Liver (tissue), 9 donors: Measurements from ENCODE around the gene CRAT. TPM values are rescaled to one million over a fixed set of nuclear protein-coding genes. Genes with fewer than 3 reads are reported as not detected.

Experiments
- DNase-seq: peaks from one replicate; pipeline ENCODE4 v3.0.0-alpha.2; 2017; ENCODE audit warnings: low spot score
- H3K27ac ChIP-seq, 2 donors: one replicate each; pipeline ENCODE4 v1.7.0; 2013; ENCODE audit warnings: inconsistent platforms in 2 of 2, low read length in 2 of 2, control low read depth in 1 of 2, low read depth in 1 of 2, mild to moderate bottlenecking in 1 of 2
- H3K27me3 ChIP-seq, 4 donors: one replicate each; pipeline versions ENCODE4 v1.6.1 to v1.7.0; 2013; ENCODE audit warnings: low read length in 3 of 4, inconsistent platforms in 1 of 4, mild to moderate bottlenecking in 1 of 4, moderate library complexity in 1 of 4; ENCODE audit not compliant: control insufficient read depth in 4 of 4, insufficient read depth in 4 of 4
- H3K36me3 ChIP-seq, 4 donors: one replicate each; pipeline versions ENCODE4 v1.6.1 to v1.7.0; 2013; ENCODE audit warnings: low read length in 3 of 4, mild to moderate bottlenecking in 3 of 4, low read depth in 1 of 4, moderate library complexity in 1 of 4; ENCODE audit not compliant: control insufficient read depth in 4 of 4, insufficient read depth in 3 of 4
- H3K4me1 ChIP-seq, 4 donors: one replicate each; pipeline versions ENCODE4 v1.6.1 to v1.7.0; 2013; ENCODE audit warnings: low read length in 3 of 4, mild to moderate bottlenecking in 3 of 4, moderate library complexity in 1 of 4; ENCODE audit not compliant: control insufficient read depth in 4 of 4, insufficient read depth in 4 of 4
- H3K4me3 ChIP-seq, 3 donors: one replicate each; pipeline versions ENCODE4 v1.6.1 to v1.7.0; 2013; ENCODE audit warnings: low read length in 3 of 3, control low read depth in 1 of 3, low read depth in 1 of 3, mild to moderate bottlenecking in 1 of 3
- H3K9ac ChIP-seq, 2 donors: one replicate each; pipeline ENCODE4 v1.7.0; 2013; ENCODE audit warnings: low read length in 2 of 2, mild to moderate bottlenecking in 2 of 2, moderate library complexity in 2 of 2, control low read depth in 1 of 2, low read depth in 1 of 2
- H3K9me3 ChIP-seq, 4 donors: one replicate each; pipeline versions ENCODE4 v1.6.1 to v1.7.0; 2013; ENCODE audit warnings: low read length in 3 of 4; ENCODE audit not compliant: control insufficient read depth in 4 of 4
- EGR1 ChIP-seq, 2 donors: IDR thresholded peaks; 2 replicates each; pipeline ENCODE4 v1.6.1; 2016 to 2018; ENCODE audit warnings: antibody characterized with exemption in 2 of 2, low read depth in 2 of 2
- FOXA1 ChIP-seq: IDR thresholded peaks from 2 replicates; pipeline ENCODE4 v1.6.1; 2016; ENCODE audit warnings: antibody characterized with exemption
- FOXA2 ChIP-seq: IDR thresholded peaks from 2 replicates; pipeline ENCODE4 v1.6.1; 2016; ENCODE audit warnings: antibody characterized with exemption
- GABPA ChIP-seq, 2 donors: IDR thresholded peaks in 1 of 2; conservative IDR thresholded peaks in 1 of 2; 2 replicates each; pipeline ENCODE4 v1.6.1; 2016; ENCODE audit warnings: antibody characterized with exemption in 2 of 2, mild to moderate bottlenecking in 1 of 2, moderate library complexity in 1 of 2
- HNF4A ChIP-seq, 2 donors: conservative IDR thresholded peaks; 2 replicates each; pipeline ENCODE4 v1.6.1; 2016; ENCODE audit warnings: antibody characterized with exemption in 2 of 2, mild to moderate bottlenecking in 2 of 2
- HNF4G ChIP-seq: IDR thresholded peaks from 2 replicates; pipeline ENCODE4 v1.6.1; 2016; ENCODE audit warnings: antibody characterized with exemption
- JUND ChIP-seq, 2 donors: IDR thresholded peaks; 2 replicates each; pipeline ENCODE4 v1.6.1; 2016; ENCODE audit warnings: antibody characterized with exemption in 2 of 2
- NR2F2 ChIP-seq: IDR thresholded peaks from 2 replicates; pipeline ENCODE4 v1.6.1; 2016; ENCODE audit warnings: antibody characterized with exemption
- RAD21 ChIP-seq, 2 donors: IDR thresholded peaks; 2 replicates each; pipeline ENCODE4 v1.6.1; 2016; ENCODE audit warnings: antibody characterized with exemption in 2 of 2, mild to moderate bottlenecking in 2 of 2
- RXRA ChIP-seq, 2 donors: IDR thresholded peaks; 2 replicates each; pipeline ENCODE4 v1.6.1; 2017 to 2018; ENCODE audit warnings: antibody characterized with exemption in 2 of 2, mild to moderate bottlenecking in 1 of 2
- SP1 ChIP-seq: IDR thresholded peaks from 2 replicates; pipeline ENCODE4 v1.6.1; 2018; ENCODE audit warnings: antibody characterized with exemption, mild to moderate bottlenecking
- TAF1 ChIP-seq: conservative IDR thresholded peaks from 2 replicates; pipeline ENCODE4 v1.6.1; 2016; ENCODE audit warnings: antibody characterized with exemption, mild to moderate bottlenecking
- YY1 ChIP-seq: IDR thresholded peaks from 2 replicates; pipeline ENCODE4 v1.6.1; 2016; ENCODE audit warnings: antibody characterized with exemption, mild to moderate bottlenecking
- WGBS: extraction: QIAGEN DNeasy Blood & Tissue Kit; methylation state at CpG from one replicate; pipeline ENCODE4 v1.1.7; 2013; 5-methylcytosine and 5-hydroxymethylcytosine counted together
- polyA plus RNA-seq, 2 donors: library from polyadenylated mRNA; stranded (reverse) in 1 of 2; unstranded in 1 of 2; fragments of 200-250 nt in 1 of 2; fragments of >200 nt in 1 of 2; fragmentation: Nextera tagmentation in 1 of 2; extraction: Ambion mirVana in 1 of 2; gene quantifications; one replicate each; pipeline versions ENCODE4 v1.2.1 to v1.2.3, GENCODE V29; 2013 to 2015
- total RNA-seq, 2 donors: library from RNA; depleted of rRNA; stranded (reverse); fragments of >200 nt; gene quantifications; one replicate each; pipeline ENCODE4 v1.2.3, GENCODE V29; 2014
- TF ChIP-seq, protein P1 (sequence below): IDR thresholded peaks from 2 replicates; pipeline ENCODE4 v1.6.1; 2016; ENCODE audit warnings: antibody characterized with exemption, mild to moderate bottlenecking
- TF ChIP-seq, protein P2 (sequence below): IDR thresholded peaks from 2 replicates; pipeline ENCODE4 v1.6.1; 2016; ENCODE audit warnings: antibody characterized with exemption
- TF ChIP-seq, protein P3 (sequence below): IDR thresholded peaks from 2 replicates; pipeline ENCODE4 v1.6.1; 2016; ENCODE audit warnings: antibody characterized with exemption
- TF ChIP-seq, protein P4 (sequence below): fragments of 150-350 bp; IDR thresholded peaks from 2 replicates; pipeline ENCODE4 v1.5.1; 2017; ENCODE audit warnings: improper control_type of control experiment, low read depth, low read length; ENCODE audit not compliant: missing input control
- TF ChIP-seq, protein P5 (sequence below): IDR thresholded peaks from 2 replicates; pipeline ENCODE4 v1.6.1; 2016; ENCODE audit warnings: antibody characterized with exemption
- donor health status: healthy.
- donor health status: healthy.
- donor health status: healthy.
- donor health status: healthy.
- donor health status: healthy.

Gene CRAT
- total and polyA plus RNA-seq, 4 donors = 33.8 to 121 (median 89.1) TPM

DNA sequence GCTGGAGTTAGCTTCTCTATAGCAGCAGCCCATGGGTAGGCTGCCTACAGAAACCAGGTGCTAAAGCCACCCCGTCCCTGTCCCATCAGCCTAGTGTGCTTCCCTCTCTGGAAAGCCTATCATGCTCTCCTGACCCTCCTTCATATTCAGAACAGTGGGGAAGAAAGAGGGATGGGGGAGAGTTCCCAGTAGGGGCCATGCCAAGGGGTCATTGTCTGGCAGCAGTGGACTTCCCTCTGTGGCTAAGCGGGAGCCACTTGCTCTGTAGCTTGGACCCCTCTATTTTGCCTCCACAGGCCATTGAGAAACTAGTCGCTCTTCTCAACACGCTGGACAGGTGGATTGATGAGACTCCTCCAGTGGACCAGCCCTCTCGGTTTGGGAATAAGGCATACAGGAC is 18.1 kb upstream of the CRAT start:
- WGBS = 97% methylated on average over 5 of the region's 5 CpGs
- no peak for TF ChIP-seq TAF1
- DNase-seq = peak; percentile 25

DNA sequence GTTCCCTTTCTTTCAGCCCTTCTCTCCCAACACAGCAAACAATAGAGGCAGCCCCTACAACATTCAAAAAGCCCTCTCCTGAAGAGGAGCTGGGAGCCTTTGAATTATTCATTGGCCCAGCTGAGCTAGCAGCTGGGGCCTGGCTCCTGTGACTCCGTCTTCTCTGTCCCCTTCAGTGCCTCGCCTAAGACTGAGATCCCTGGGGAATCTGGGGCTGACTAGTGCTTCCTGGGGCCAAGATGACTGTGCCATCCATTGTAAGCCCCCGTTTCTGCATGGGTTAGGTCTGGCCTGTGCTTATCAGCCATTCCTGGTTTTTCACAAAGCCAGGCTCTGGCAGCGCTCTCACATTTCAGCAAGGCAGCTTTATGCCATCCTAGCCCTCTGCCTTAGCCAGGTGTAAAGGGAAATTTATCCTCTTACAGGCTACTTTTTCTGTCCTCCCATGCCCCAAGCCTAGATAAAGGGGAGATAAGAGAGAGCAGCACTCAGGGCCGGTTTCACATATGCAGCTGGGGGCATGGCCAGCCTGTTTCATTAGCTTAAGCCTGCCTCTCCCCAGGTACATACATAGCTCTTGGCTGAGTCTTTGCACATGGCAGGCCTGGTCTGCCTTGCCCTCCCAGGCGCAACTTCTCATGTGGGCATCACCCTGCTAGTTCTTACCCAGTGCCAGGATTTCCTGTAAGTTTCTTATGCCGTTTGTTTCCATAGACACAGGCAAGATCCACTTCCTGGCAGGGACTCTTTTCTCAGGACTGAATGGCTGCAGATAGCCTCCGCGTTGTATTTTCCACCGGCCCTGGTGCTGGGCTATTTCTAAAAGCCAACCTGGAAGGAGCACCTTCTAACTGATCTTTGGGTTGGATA is 16.4 kb upstream of the CRAT start:
- DNase-seq = peak; percentile 30
- Histone ChIP-seq H3K27ac (no peak overlapping the region), H3K4me1 (peaks cover 0 to 5% (median 2%) of the 10 kb centered on the region in 4 donors), H3K9me3 (no peaks in the 10 kb centered on the region), H3K4me3 (no peak overlapping the region), H3K36me3 (peaks cover 7 to 48% (median 17%) of the 10 kb centered on the region in 4 donors), H3K27me3 (no peaks in the 10 kb centered on the region), H3K9ac (no peak overlapping the region)
- WGBS = 87% methylated on average over 10 of the region's 10 CpGs
- TF ChIP-seq FOXA1 (no peak), TAF1 (no peak), HNF4A (conservative IDR thresholded peaks at IDR 0.05) (no peak), NR2F2 (no peak), HNF4G (no peak), RAD21 (IDR thresholded peaks at IDR 0.05) (no peak), SP1 (no peak), GABPA (IDR thresholded peaks at IDR 0.05 in 1 of 2, conservative IDR thresholded peaks at IDR 0.05 in 1 of 2) (no peak), YY1 (no peak), JUND (IDR thresholded peaks at IDR 0.05) (no peak), FOXA2 (no peak), RXRA (IDR thresholded peaks at IDR 0.05) (no peak), EGR1 (IDR thresholded peaks at IDR 0.05; ENCODE audit: low read depth in 2 of 2) (no peak)
- TF ChIP-seq, protein P1, sequence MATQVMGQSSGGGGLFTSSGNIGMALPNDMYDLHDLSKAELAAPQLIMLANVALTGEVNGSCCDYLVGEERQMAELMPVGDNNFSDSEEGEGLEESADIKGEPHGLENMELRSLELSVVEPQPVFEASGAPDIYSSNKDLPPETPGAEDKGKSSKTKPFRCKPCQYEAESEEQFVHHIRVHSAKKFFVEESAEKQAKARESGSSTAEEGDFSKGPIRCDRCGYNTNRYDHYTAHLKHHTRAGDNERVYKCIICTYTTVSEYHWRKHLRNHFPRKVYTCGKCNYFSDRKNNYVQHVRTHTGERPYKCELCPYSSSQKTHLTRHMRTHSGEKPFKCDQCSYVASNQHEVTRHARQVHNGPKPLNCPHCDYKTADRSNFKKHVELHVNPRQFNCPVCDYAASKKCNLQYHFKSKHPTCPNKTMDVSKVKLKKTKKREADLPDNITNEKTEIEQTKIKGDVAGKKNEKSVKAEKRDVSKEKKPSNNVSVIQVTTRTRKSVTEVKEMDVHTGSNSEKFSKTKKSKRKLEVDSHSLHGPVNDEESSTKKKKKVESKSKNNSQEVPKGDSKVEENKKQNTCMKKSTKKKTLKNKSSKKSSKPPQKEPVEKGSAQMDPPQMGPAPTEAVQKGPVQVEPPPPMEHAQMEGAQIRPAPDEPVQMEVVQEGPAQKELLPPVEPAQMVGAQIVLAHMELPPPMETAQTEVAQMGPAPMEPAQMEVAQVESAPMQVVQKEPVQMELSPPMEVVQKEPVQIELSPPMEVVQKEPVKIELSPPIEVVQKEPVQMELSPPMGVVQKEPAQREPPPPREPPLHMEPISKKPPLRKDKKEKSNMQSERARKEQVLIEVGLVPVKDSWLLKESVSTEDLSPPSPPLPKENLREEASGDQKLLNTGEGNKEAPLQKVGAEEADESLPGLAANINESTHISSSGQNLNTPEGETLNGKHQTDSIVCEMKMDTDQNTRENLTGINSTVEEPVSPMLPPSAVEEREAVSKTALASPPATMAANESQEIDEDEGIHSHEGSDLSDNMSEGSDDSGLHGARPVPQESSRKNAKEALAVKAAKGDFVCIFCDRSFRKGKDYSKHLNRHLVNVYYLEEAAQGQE = no peak
- TF ChIP-seq, protein P2, sequence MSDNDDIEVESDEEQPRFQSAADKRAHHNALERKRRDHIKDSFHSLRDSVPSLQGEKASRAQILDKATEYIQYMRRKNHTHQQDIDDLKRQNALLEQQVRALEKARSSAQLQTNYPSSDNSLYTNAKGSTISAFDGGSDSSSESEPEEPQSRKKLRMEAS = no peak
- TF ChIP-seq, protein P3, sequence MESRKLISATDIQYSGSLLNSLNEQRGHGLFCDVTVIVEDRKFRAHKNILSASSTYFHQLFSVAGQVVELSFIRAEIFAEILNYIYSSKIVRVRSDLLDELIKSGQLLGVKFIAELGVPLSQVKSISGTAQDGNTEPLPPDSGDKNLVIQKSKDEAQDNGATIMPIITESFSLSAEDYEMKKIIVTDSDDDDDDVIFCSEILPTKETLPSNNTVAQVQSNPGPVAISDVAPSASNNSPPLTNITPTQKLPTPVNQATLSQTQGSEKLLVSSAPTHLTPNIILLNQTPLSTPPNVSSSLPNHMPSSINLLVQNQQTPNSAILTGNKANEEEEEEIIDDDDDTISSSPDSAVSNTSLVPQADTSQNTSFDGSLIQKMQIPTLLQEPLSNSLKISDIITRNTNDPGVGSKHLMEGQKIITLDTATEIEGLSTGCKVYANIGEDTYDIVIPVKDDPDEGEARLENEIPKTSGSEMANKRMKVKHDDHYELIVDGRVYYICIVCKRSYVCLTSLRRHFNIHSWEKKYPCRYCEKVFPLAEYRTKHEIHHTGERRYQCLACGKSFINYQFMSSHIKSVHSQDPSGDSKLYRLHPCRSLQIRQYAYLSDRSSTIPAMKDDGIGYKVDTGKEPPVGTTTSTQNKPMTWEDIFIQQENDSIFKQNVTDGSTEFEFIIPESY = no peak
- TF ChIP-seq, protein P4, sequence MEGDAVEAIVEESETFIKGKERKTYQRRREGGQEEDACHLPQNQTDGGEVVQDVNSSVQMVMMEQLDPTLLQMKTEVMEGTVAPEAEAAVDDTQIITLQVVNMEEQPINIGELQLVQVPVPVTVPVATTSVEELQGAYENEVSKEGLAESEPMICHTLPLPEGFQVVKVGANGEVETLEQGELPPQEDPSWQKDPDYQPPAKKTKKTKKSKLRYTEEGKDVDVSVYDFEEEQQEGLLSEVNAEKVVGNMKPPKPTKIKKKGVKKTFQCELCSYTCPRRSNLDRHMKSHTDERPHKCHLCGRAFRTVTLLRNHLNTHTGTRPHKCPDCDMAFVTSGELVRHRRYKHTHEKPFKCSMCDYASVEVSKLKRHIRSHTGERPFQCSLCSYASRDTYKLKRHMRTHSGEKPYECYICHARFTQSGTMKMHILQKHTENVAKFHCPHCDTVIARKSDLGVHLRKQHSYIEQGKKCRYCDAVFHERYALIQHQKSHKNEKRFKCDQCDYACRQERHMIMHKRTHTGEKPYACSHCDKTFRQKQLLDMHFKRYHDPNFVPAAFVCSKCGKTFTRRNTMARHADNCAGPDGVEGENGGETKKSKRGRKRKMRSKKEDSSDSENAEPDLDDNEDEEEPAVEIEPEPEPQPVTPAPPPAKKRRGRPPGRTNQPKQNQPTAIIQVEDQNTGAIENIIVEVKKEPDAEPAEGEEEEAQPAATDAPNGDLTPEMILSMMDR = no peak
- TF ChIP-seq, protein P5, sequence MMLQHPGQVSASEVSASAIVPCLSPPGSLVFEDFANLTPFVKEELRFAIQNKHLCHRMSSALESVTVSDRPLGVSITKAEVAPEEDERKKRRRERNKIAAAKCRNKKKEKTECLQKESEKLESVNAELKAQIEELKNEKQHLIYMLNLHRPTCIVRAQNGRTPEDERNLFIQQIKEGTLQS = no peak

More for the DNA sequence above, 18.1 kb upstream of the CRAT start:
- H3K27ac ChIP-seq = no peak overlapping the region
- no peaks in the 10 kb centered on the region for H3K9me3 ChIP-seq
- no peak overlapping the region for H3K9ac ChIP-seq
- H3K27me3 ChIP-seq = no peaks in the 10 kb centered on the region
- no peak overlapping the region for H3K4me3 ChIP-seq
- peaks cover 7 to 38% (median 16%) of the 10 kb centered on the region in 4 donors for H3K36me3 ChIP-seq
- peaks cover 0 to 5% (median 2%) of the 10 kb centered on the region in 4 donors for H3K4me1 ChIP-seq
